ENCODE results near the gene HMGN2. TPM values are rescaled to one million over a fixed set of nuclear protein-coding genes. Genes with fewer than 3 reads are reported as not detected.
A peak's percentile ranks its signal among the peaks of the same experiment; 100 is the strongest.

Gene HMGN2
- total RNA-seq, 1 experiment from 2014 or later: 888 TPM

- Histone ChIP-seq H3K4me1 (ENCODE audit: insufficient read depth, low read length) (peaks cover 15% of the 10 kb centered on the region), H4K20me1 (ENCODE audit: low read length) (no peaks in the 10 kb centered on the region), H3F3A (ENCODE audit: low read length, unreplicated experiment) (no peaks in the 10 kb centered on the region), H3K9me2 (replicated peaks; ENCODE audit: low read length) (no peaks in the 10 kb centered on the region), H3K79me2 (ENCODE audit: low read length) (no peaks in the 10 kb centered on the region), H3K4me3 (ENCODE audit: low read length) (no peak overlapping the region; the same call in 1 of the 2 replicates), H3K27me3 (ENCODE audit: low read length) (no peaks in the 10 kb centered on the region), H3K27ac (ENCODE audit: low read length) (peak overlapping the region; percentile 79), H3K9ac (ENCODE audit: low read length) (peak overlapping the region; percentile 32; the same call in 1 of the 2 replicates), H3K9me3 (ENCODE audit: low read length) (no peaks in the 10 kb centered on the region), H2AFZ (ENCODE audit: low read length) (peak overlapping the region; percentile 27), H3K4me2 (ENCODE audit: low read length) (peak overlapping the region; percentile 52), H3K36me3 (ENCODE audit: low read depth, low read length) (no peaks in the 10 kb centered on the region)
- TF ChIP-seq EZH2 (IDR thresholded peaks at IDR 0.05; ENCODE audit: low read length, unreplicated experiment) (no peak), EZH2phosphoT487 (IDR thresholded peaks at IDR 0.05; ENCODE audit: borderline replicate concordance, low read length) (no peak), CTCF (conservative IDR thresholded peaks at IDR 0.05; ENCODE audit: low read depth, low read length) (no peak)
- POLR2A ChIA-PET (ENCODE audit: unreplicated experiment): no interaction called here
- intact Hi-C loops (cut with micrococcal nuclease): no loop called here
- peak; percentile 89 for DNase-seq
- BruUV-seq (replicated peaks): no TSS peak
- ATAC-seq: peak; percentile 89
- CTCF ChIA-PET: no interaction called here
Measured at GRCh38 chr1:26524181-26524580, 51.9 kb downstream of the HMGN2 start.

Other genes with a start within 250 kb of the HMGN2 start
- gene CEP85, start 238.2 kb upstream of the HMGN2 start, total RNA-seq (2014; rRNA removed): 30.6 and 30.8 TPM in 2 replicates
- 181 and 193 TPM in 2 replicates for gene SH3BGRL3, start 192.4 kb upstream of the HMGN2 start, total RNA-seq (2014; rRNA removed)
- 19.4 and 24.6 TPM in 2 replicates for gene UBXN11, start 165.8 kb upstream of the HMGN2 start, total RNA-seq (2014; rRNA removed)
- not detected in 2 replicates for gene CD52, start 154.5 kb upstream of the HMGN2 start, total RNA-seq (2014; rRNA removed)
- 15.3 and 16.1 TPM in 2 replicates for gene CRYBG2, start 118.3 kb upstream of the HMGN2 start, total RNA-seq (2014; rRNA removed)
- gene ZNF683, start 99.7 kb upstream of the HMGN2 start, total RNA-seq (2014; rRNA removed): not detected in 2 replicates
- not detected in 2 replicates for gene LIN28A, start 61.6 kb upstream of the HMGN2 start, total RNA-seq (2014; rRNA removed)
- 49.6 and 52.8 TPM in 2 replicates for gene DHDDS, start 40.1 kb upstream of the HMGN2 start, total RNA-seq (2014; rRNA removed)
- 98.2 and 111 TPM in 2 replicates for gene RPS6KA1, start 57.3 kb downstream of the HMGN2 start, total RNA-seq (2014; rRNA removed)
- 43.8 and 78.0 TPM in 2 replicates for gene ARID1A, start 223.6 kb downstream of the HMGN2 start, total RNA-seq (2014; rRNA removed)

Measured in PC-3 (cell line).